Stimulated activated CD8-positive, alpha-beta memory T cell treated with anti-CD3 and anti-CD28 coated beads, Interleukin-15, amount 100 ng/mL, for 24 hours (primary cell): ENCODE measurements around the gene HHATL.

Experiments
- DNase-seq: peaks from one replicate; pipeline ENCODE4 v3.0.0-alpha.2; 2020; ENCODE audit warnings: low read depth

HHATL gene

GRCh38 chr3:42697289-42698051 is 5.1 kb downstream of the HHATL start:
- DNase-seq: no peak

- no peak for DNase-seq
Measured at GRCh38 chr3:42696356-42697288, 6.0 kb downstream of the HHATL start.

DNA sequence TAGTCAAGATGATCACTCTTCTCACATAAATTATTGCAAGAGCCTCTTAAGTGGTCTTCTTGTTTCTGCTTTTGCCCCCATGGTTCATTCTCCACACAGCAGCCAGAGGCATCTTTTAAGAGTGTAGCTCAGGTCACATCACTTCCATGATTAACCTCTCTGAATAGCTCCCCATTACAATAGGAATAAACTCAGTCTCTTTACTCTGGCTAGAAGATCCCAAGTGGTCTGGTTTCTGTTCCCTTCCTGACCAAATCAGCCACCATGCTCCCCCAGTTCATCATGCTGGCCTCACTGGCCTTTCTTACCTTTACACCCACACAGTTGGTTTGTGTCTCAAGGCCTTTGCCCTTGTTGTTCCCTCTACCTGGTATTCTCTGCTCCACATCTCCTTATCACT is 8.2 kb downstream of the HHATL start:
- DNase-seq: no peak

DNA sequence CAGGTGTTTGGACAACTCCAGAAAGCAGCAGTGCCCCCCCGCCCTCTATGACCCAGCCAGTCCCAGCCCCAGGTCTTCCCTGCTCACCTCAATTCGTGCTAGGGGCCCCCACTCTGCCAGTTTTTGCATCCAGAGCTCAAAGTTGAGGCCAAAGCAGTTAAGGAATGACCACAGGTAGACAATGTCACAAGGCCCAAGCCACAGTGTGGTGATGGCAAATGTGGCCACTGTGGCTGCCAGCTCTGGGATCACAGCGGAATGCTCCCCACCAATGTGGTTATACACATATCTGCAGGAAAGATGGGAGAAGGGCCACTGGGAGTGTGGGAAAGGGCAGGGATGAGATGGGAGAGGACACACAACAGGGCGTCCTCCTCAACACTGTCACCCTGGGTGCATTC is 9.1 kb downstream of the HHATL start:
- DNase-seq: no peak

- no peak for DNase-seq
Measured at GRCh38 chr3:42692667-42693529, 9.7 kb downstream of the HHATL start.

GRCh38 chr3:42691816-42692666 is 10.6 kb downstream of the HHATL start:
- DNase-seq: no peak

DNA sequence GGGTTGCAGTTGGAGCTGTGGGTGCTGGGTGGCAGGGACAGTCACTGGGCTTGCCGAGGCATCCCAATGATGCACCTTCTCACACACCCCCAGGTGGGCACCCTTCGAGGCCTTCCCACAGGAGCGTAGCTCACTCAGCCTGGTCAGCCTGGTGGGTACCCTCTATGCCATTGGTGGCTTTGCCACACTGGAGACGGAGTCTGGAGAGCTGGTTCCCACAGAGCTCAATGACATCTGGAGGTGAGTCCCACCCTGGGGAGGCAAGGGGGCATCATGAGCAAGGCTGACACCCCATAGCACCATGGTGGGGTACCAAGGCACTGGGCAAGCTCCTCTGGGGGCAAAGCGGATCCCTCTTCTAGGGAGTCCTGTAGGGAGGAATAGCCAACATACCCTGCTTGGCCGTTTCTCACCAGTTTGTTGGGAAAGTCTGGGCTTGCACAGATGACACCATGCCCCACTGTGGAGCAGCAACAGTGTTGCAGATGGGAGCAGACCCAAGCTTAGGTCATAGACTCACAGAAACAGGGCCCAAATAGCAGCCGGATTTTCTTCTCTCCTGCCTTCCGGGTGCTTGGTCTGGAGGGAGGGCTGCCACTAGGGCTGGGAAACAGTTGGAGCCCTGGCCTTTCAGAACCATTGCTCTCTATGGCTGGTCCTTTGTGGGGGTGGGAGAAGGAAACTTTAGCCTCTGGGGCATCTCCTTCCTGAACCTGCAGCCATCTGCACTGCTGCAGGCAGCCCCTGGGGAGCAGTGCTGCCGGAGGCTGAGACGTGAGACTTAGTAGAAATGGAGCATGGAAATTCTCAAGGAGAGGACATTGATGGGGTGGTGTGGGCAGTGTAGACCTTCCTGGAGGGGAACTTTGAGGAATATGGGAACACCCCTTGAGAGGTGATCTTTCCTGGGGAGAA is 11.6 kb downstream of the HHATL start:
- no peak for DNase-seq

DNA sequence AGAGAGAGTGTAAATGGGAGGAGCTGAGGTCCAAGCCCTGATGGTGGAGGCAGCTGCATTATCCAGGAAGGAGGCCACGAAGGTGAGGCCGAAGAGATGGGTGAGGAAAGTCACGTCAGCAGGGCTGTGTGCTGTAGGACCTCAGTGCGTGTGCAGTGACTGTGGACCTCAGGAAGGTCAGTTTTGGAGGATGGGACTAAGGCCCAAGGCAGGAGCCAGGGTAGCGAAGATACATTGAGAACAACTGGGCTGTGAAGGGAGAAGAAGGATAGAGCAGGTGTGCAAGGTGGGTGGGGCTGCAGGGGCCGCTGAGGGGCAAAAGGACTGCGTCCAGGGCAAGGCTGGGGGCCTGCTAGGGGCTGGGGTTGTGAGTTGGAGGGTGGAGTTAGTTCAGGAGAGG is 12.4 kb downstream of the HHATL start:
- DNase-seq: no peak

DNA sequence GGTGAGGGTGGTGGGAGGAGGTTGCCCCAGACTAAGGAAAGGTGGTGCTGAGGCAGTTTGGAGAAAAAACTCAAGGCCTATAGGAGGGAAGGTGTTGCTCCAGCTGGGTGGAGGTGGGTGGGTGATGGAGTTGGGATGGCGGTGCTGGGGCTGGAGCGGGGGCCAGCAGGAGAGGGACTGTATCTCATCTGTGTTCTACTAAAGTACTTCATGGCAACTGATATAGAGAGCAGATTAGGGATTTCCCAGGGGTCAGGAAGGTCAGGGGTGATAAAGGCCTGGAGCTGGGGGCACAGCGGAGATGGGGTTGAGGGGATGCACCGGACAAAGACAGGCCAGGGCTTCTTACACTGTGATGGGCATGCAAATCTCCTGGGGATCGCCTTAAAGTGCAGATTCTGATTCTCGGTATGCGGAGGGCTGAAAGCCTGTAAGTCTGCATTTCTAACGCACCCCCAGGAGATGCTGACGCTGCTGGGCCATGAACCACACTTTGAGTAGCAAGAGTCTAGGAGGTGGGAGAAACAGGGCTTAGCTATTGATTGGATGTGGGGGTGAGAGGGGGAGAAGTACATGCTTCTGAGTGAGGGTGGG is 13.1 kb downstream of the HHATL start:
- no peak for DNase-seq

- no peak for DNase-seq
Measured at GRCh38 chr3:42688487-42689420, 13.8 kb downstream of the HHATL start.

DNA sequence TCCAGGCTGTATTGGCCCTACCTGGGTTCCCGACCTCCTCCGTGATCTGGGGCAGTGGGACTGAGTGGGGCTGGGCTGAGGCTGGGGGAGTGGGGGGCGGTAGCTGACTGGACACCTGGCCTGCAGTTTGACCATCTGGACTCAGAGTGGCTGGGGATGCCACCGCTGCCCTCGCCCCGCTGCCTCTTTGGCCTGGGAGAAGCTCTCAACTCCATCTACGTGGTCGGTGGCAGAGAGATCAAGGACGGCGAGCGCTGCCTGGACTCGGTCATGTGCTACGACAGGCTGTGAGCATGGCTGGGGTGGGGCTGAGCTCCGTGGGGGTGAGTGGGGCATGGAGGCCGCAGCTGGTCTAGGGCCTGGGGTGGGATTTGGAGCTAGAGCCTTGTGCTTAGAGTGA is 14.6 kb downstream of the HHATL start:
- no peak for DNase-seq

GRCh38 chr3:42686832-42687650 is 15.6 kb downstream of the HHATL start:
- no peak for DNase-seq

GRCh38 chr3:42685891-42686820 is 16.4 kb downstream of the HHATL start:
- DNase-seq: no peak

- DNase-seq: no peak
Measured at GRCh38 chr3:42685363-42685881, 17.2 kb downstream of the HHATL start, which contains the start of gene KLHL40. Gene KLHL40, plus strand, starts transcription at chr3:42685537. Its CDS starts 82 bp downstream, at chr3:42685619.

- no peak for DNase-seq
Measured at GRCh38 chr3:42684632-42685362, 17.8 kb downstream of the HHATL start.
